H1 (cell line): ENCODE results near the gene OR4X2. TPM values are rescaled to one million over a fixed set of nuclear protein-coding genes. Genes with fewer than 3 reads are reported as not detected.

ENCODE experiments used
- CTCF ChIA-PET: fragments of 300-600 bp; sonication (Branson Sonifier 250); formaldehyde crosslinking; loops from one replicate; lab custom pipeline; 2021; ENCODE audit not compliant: partially characterized antibody; lab: Charles Lee
- POLR2A ChIA-PET: fragments of 300-600 bp; sonication (Branson Sonifier 250); formaldehyde crosslinking; loops from one replicate; lab custom pipeline; 2021; ENCODE audit warnings: inconsistent platforms; ENCODE audit not compliant: partially characterized antibody; lab: Charles Lee
- DNase-seq, 2 experiments: peaks; one replicate each; pipeline versions ENCODE4 v3.0.0 to v3.0.0-alpha.2; 2010 to 2022; ENCODE audit warnings: low spot score in 2 of 2, low read depth in 1 of 2, mixed read lengths in 1 of 2
- FAIRE-seq: peaks from 2 replicates; lab custom pipeline; 2011; peaks lifted over from hg19 to GRCh38; lab: Jason Lieb, UNC
- H2AFZ ChIP-seq: 2 replicates; pipeline ENCODE4 v1.8.1; 2012; ENCODE audit warnings: low read length, inconsistent platforms
- H2AK5ac ChIP-seq: 2 replicates; pipeline ENCODE4 v1.6.1; 2013; ENCODE audit warnings: low read depth, low read length
- H2BK120ac ChIP-seq: replicated peaks from 2 replicates; pipeline ENCODE3; 2013; ENCODE audit warnings: low read depth, low read length, inconsistent platforms
- H2BK12ac ChIP-seq: 2 replicates; pipeline ENCODE4 v1.6.1; 2013; ENCODE audit warnings: low read depth, low read length
- H2BK15ac ChIP-seq: 2 replicates; pipeline ENCODE4 v1.6.1; 2013; ENCODE audit warnings: low read length
- H2BK20ac ChIP-seq: 2 replicates; pipeline ENCODE4 v1.6.1; 2013; ENCODE audit warnings: low read length
- H2BK5ac ChIP-seq: 2 replicates; pipeline ENCODE4 v1.6.1; 2013; ENCODE audit warnings: low read depth, low read length
- H3K14ac ChIP-seq: 2 replicates; pipeline ENCODE4 v1.6.1; 2013; ENCODE audit warnings: inconsistent platforms; ENCODE audit not compliant: insufficient read length
- H3K18ac ChIP-seq: 2 replicates; pipeline ENCODE4 v1.6.1; 2013; ENCODE audit warnings: low read length; ENCODE audit errors: extremely low read depth
- H3K23ac ChIP-seq: 2 replicates; pipeline ENCODE4 v1.6.1; 2013; ENCODE audit warnings: inconsistent platforms; ENCODE audit not compliant: insufficient read length
- H3K23me2 ChIP-seq: 2 replicates; pipeline ENCODE4 v1.6.1; 2013; ENCODE audit warnings: low read depth, low read length
- H3K27ac ChIP-seq: 2 replicates; pipeline ENCODE4 v1.6.1; 2011; ENCODE audit warnings: low read depth, low read length, inconsistent platforms
- H3K27me3 ChIP-seq, 4 experiments: replicated peaks in 1 of 4; 1 replicate in 1 of 4; 2 replicates in 3 of 4; pipeline versions ENCODE4 v1.6.1 to v1.8.1; 2011 to 2013; ENCODE audit warnings: low read length in 3 of 4, mild to moderate bottlenecking in 3 of 4, inconsistent platforms in 2 of 4, mixed read lengths in 2 of 4, moderate library complexity in 1 of 4; ENCODE audit not compliant: control insufficient read depth in 3 of 4, insufficient read depth in 3 of 4; ENCODE audit errors: extremely low read depth in 1 of 4
- H3K36me3 ChIP-seq, 4 experiments: 2 replicates each; pipeline versions ENCODE4 v1.6.1 to v1.8.1; 2011 to 2013; ENCODE audit warnings: mild to moderate bottlenecking in 4 of 4, low read length in 3 of 4, moderate library complexity in 2 of 4, control low read depth in 1 of 4, inconsistent platforms in 1 of 4; ENCODE audit not compliant: insufficient read depth in 4 of 4, control insufficient read depth in 2 of 4
- H3K4ac ChIP-seq: replicated peaks from 2 replicates; pipeline ENCODE3; 2013; ENCODE audit warnings: low read length, low read depth, mixed read lengths, inconsistent platforms; ENCODE audit not compliant: insufficient read length
- H3K4me1 ChIP-seq, 4 experiments: replicated peaks in 1 of 4; 1 replicate in 1 of 4; 2 replicates in 3 of 4; pipeline versions ENCODE4 v1.6.1 to v1.8.1; 2011 to 2013; ENCODE audit warnings: low read length in 3 of 4, inconsistent platforms in 2 of 4, mixed read lengths in 1 of 4; ENCODE audit not compliant: insufficient read depth in 4 of 4, control insufficient read depth in 3 of 4
- H3K4me2 ChIP-seq, 2 experiments: 2 replicates each; pipeline versions ENCODE4 v1.6.1 to v1.8.1; 2011 to 2013; ENCODE audit warnings: low read depth in 2 of 2, low read length in 2 of 2, control low read depth in 1 of 2, inconsistent platforms in 1 of 2, mild to moderate bottlenecking in 1 of 2; ENCODE audit not compliant: insufficient read depth in 1 of 2
- H3K4me3 ChIP-seq, 4 experiments: fragments of 200-600, 300-600 bp in 1 of 4; sonication (generic), shearing (Covaris generic), sonication (Bioruptor Twin) in 1 of 4; 2 replicates each; pipeline versions ENCODE4 v1.5.1 to v1.8.1; 2011 to 2016; ENCODE audit warnings: low read length in 4 of 4, low read depth in 3 of 4, control low read depth in 2 of 4, inconsistent platforms in 2 of 4, mild to moderate bottlenecking in 2 of 4, mixed read lengths in 1 of 4, moderate library complexity in 1 of 4; ENCODE audit not compliant: insufficient read depth in 2 of 4; ENCODE audit errors: extremely low read depth in 1 of 4
- H3K56ac ChIP-seq: replicated peaks from 2 replicates; pipeline ENCODE3; 2013; ENCODE audit warnings: low read depth, mild to moderate bottlenecking, mixed read lengths, low read length, inconsistent platforms; ENCODE audit not compliant: insufficient read length
- H3K79me1 ChIP-seq: 2 replicates; pipeline ENCODE4 v1.6.1; 2013; ENCODE audit warnings: low read depth, low read length, control low read depth
- H3K79me2 ChIP-seq, 2 experiments: 2 replicates each; pipeline versions ENCODE4 v1.6.1 to v1.8.1; 2012 to 2013; ENCODE audit warnings: low read length in 2 of 2, mild to moderate bottlenecking in 2 of 2, inconsistent platforms in 1 of 2; ENCODE audit not compliant: insufficient read depth in 2 of 2, control insufficient read depth in 1 of 2
- H3K9ac ChIP-seq, 4 experiments: replicated peaks in 1 of 4; 1 replicate in 1 of 4; 2 replicates in 3 of 4; pipeline versions ENCODE4 v1.6.1 to v1.8.1; 2011 to 2013; ENCODE audit warnings: low read depth in 3 of 4, low read length in 3 of 4, control low read depth in 2 of 4, mild to moderate bottlenecking in 2 of 4, moderate library complexity in 2 of 4, inconsistent platforms in 1 of 4; ENCODE audit errors: extremely low read depth in 1 of 4
- H3K9me3 ChIP-seq, 2 experiments: 2 replicates each; pipeline versions ENCODE4 v1.6.1 to v1.8.1; 2012 to 2013; ENCODE audit warnings: mild to moderate bottlenecking in 2 of 2, moderate library complexity in 2 of 2, control low read depth in 1 of 2, inconsistent platforms in 1 of 2, low read depth in 1 of 2, low read length in 1 of 2, mixed read lengths in 1 of 2; ENCODE audit not compliant: insufficient read depth in 2 of 2
- H4K20me1 ChIP-seq, 2 experiments: replicated peaks in 1 of 2; 2 replicates each; pipeline versions ENCODE3 to v1.8.1; 2011 to 2013; ENCODE audit warnings: inconsistent platforms in 2 of 2, low read length in 2 of 2, mild to moderate bottlenecking in 1 of 2; ENCODE audit not compliant: insufficient read depth in 2 of 2, control insufficient read depth in 1 of 2
- H4K5ac ChIP-seq: 2 replicates; pipeline ENCODE4 v1.6.1; 2013; ENCODE audit warnings: low read length, low read depth, mixed read lengths, inconsistent platforms; ENCODE audit not compliant: insufficient read length
- H4K8ac ChIP-seq: 2 replicates; pipeline ENCODE4 v1.8.0; 2013; ENCODE audit warnings: mild to moderate bottlenecking, moderate library complexity, low read length, inconsistent platforms; ENCODE audit not compliant: insufficient read depth; ENCODE audit errors: extremely low read depth
- H4K91ac ChIP-seq: replicated peaks from 2 replicates; pipeline ENCODE3; 2013; ENCODE audit warnings: low read length, mixed read lengths, inconsistent platforms; ENCODE audit not compliant: insufficient read length
- ASH2L ChIP-seq: fragments of 200-600, 300-600 bp; sonication (generic); IDR thresholded peaks from one replicate; pipeline ENCODE4 v1.7.1; 2017; ENCODE audit warnings: low read length
- BRCA1 ChIP-seq: IDR thresholded peaks from 2 replicates; pipeline ENCODE4 v1.6.1; 2012; ENCODE audit warnings: low read depth, low read length, improper control_type of control experiment
- CBX5 ChIP-seq: fragments of 300-800, 300-1000 bp; sonication (generic); IDR thresholded peaks from 2 replicates; pipeline ENCODE4 v1.7.1; 2016; ENCODE audit warnings: antibody characterized with exemption, low read length, low read depth
- CHD1 ChIP-seq: IDR thresholded peaks from 2 replicates; pipeline ENCODE4 v1.6.1; 2012; ENCODE audit warnings: low read depth, low read length, improper control_type of control experiment
- CTCF ChIP-seq, 3 experiments: IDR thresholded peaks; 1 replicate in 2 of 3; 2 replicates in 1 of 3; pipeline versions ENCODE4 v1.5.1 to v1.6.1; 2011; ENCODE audit warnings: low read length in 3 of 3, mild to moderate bottlenecking in 3 of 3, inconsistent platforms in 2 of 3, low read depth in 1 of 3, moderate library complexity in 1 of 3; ENCODE audit not compliant: insufficient read depth in 1 of 3; ENCODE audit errors: control extremely low read depth in 1 of 3
- KDM5A ChIP-seq: fragments of 200-600 bp; IDR thresholded peaks from 2 replicates; pipeline ENCODE4 v1.7.1; 2012; ENCODE audit warnings: mild to moderate bottlenecking, low read length, inconsistent platforms, mixed read lengths
- PHF8 ChIP-seq: fragments of 200-600 bp; sonication (generic); conservative IDR thresholded peaks from 2 replicates; pipeline ENCODE4 v1.7.1; 2012; ENCODE audit warnings: low read depth, mild to moderate bottlenecking, inconsistent platforms, low read length, moderate library complexity
- POLR2A ChIP-seq, 2 experiments: IDR thresholded peaks; 1 replicate in 1 of 2; 2 replicates in 1 of 2; pipeline ENCODE4 v1.6.1; 2011; ENCODE audit warnings: low read depth in 2 of 2, low read length in 2 of 2, mild to moderate bottlenecking in 2 of 2; ENCODE audit errors: control extremely low read depth in 1 of 2
- SIN3A ChIP-seq, 2 experiments: IDR thresholded peaks in 1 of 2; conservative IDR thresholded peaks in 1 of 2; 2 replicates each; pipeline ENCODE4 v1.6.1; 2011 to 2012; ENCODE audit warnings: low read length in 2 of 2, improper control_type of control experiment in 1 of 2, low read depth in 1 of 2, mild to moderate bottlenecking in 1 of 2
- SRF ChIP-seq: IDR thresholded peaks from 2 replicates; pipeline ENCODE4 v1.6.1; 2011; ENCODE audit warnings: mild to moderate bottlenecking, low read depth, low read length, moderate library complexity
- SUZ12 ChIP-seq: fragments of 200-600 bp; sonication (generic); IDR thresholded peaks from 2 replicates; pipeline ENCODE4 v1.6.1; 2012; ENCODE audit warnings: mild to moderate bottlenecking, inconsistent platforms, low read length, moderate library complexity, mixed read lengths
- TCF12 ChIP-seq: IDR thresholded peaks from 2 replicates; pipeline ENCODE4 v1.6.1; 2011; ENCODE audit warnings: low read depth, mild to moderate bottlenecking, low read length
- TEAD4 ChIP-seq: IDR thresholded peaks from 2 replicates; pipeline ENCODE4 v1.6.1; 2012; ENCODE audit warnings: low read depth, low read length, inconsistent platforms, mixed read lengths
- WGBS, 2 experiments: shearing (Covaris generic) in 1 of 2; methylation state at CpG; one replicate each; pipeline versions ENCODE4 v1.1.6 to v1.1.7; 2013 to 2015; ENCODE audit warnings: low lambda C conversion rate in 2 of 2, mixed read lengths in 2 of 2, inconsistent platforms in 1 of 2, low coverage in 1 of 2, missing lambda C conversion rate in 1 of 2; ENCODE audit not compliant: insufficient replicate concordance in 2 of 2, insufficient coverage in 1 of 2, insufficient read length in 1 of 2; ENCODE audit errors: extremely low coverage in 1 of 2, missing lambda C conversion rate in 1 of 2; 5-methylcytosine and 5-hydroxymethylcytosine counted together
- polyA plus RNA-seq, 7 experiments: library from polyadenylated mRNA; depleted of rRNA in 3 of 7; stranded (reverse) in 5 of 7; unstranded in 2 of 7; fragments of >200 nt in 5 of 7; fragments of 200-250 nt in 2 of 7; gene quantifications; 1 replicate in 5 of 7; 2 replicates in 1 of 7; 4 replicates in 1 of 7; pipeline versions ENCODE4 v1.2.1 to v1.2.3, GENCODE V29; 2011 to 2013; ENCODE audit warnings: missing spikeins in 2 of 7, mixed read lengths in 2 of 7
- total RNA-seq: library from RNA; stranded (reverse); fragmentation: NEBNext Ultra II Directional; extraction: Animal tissue kit (Norgen Biotek cat#: 25700); gene quantifications from 2 replicates; pipeline ENCODE4 v1.2.1, GENCODE V29; 2021

OR4X2 gene
- total and polyA plus RNA-seq, 2 of the 8 experiments (the other 6 are each of a cell fraction or from before 2014, with no cell fraction given): not detected

DNA sequence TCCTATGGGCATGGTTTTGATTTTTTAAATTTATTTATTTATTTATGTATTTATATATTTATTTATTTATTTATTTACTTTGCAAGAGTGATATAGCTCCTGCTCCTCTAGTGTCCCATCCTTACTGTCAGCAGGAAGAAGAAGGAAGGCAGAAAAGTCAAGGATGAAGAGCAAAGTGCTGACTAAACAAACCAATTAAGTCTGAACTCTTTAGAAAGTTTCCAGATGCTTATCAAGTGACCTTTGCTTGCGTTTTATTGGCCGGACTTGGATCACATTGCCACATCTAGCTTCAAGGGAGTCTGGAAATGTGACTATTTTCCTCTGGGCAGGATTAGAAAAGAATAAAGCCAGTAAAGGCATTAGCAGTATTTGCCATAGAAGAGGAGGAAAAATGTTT, 37.0 kb upstream of the OR4X2 start:
- Histone ChIP-seq H4K91ac (no peak overlapping the region), H3K14ac (no peak overlapping the region), H3K18ac (no peak overlapping the region), H3K4me1 (no peaks in the 10 kb centered on the region), H2AK5ac (no peak overlapping the region), H3K56ac (no peak overlapping the region), H4K8ac (no peak overlapping the region), H2BK5ac (no peak overlapping the region), H2BK12ac (no peak overlapping the region), H3K27me3 (no peaks in the 10 kb centered on the region), H3K27ac (no peak overlapping the region), H2BK120ac (no peak overlapping the region), H3K4me3 (no peak overlapping the region), H3K23me2 (no peaks in the 10 kb centered on the region), H4K5ac (no peak overlapping the region), H3K23ac (no peak overlapping the region), H3K9ac (no peak overlapping the region), H2BK20ac (no peak overlapping the region), H3K9me3 (peaks cover 51 to 53% of the 10 kb centered on the region in 2 experiments), H4K20me1 (no peaks in the 10 kb centered on the region), H2AFZ (no peak overlapping the region), H3K36me3 (no peaks in the 10 kb centered on the region), H3K79me2 (no peaks in the 10 kb centered on the region), H3K4me2 (no peak overlapping the region), H2BK15ac (no peak overlapping the region), H3K79me1 (no peaks in the 10 kb centered on the region), H3K4ac (no peak overlapping the region)
- FAIRE-seq (no peak), DNase-seq (no peak)
- CTCF ChIA-PET: interaction anchor here (1.2 kb wide), 1 partner anchor 9 kb away, joined by 4 read pairs; no protein-coding TSS in a partner anchor
- POLR2A ChIA-PET: no interaction called here
- WGBS, 2 experiments: 73% methylated on average over 2 of the region's 2 CpGs; no CpG with 5 or more reads in 1 of the 2 experiments
- no peak for TF ChIP-seq POLR2A (IDR thresholded peaks at IDR 0.05; ENCODE audit: control extremely low read depth in 1 of 2, low read depth in 2 of 2, low read length in 2 of 2)
- no peak for TF ChIP-seq ASH2L
- TF ChIP-seq CTCF (IDR thresholded peaks at IDR 0.05; ENCODE audit: control extremely low read depth in 1 of 3, insufficient read depth in 1 of 3, low read depth in 1 of 3, low read length in 3 of 3): no peak
- TF ChIP-seq TEAD4: no peak
- no peak for TF ChIP-seq SRF
- no peak for TF ChIP-seq CHD1
- no peak for TF ChIP-seq CBX5
- TF ChIP-seq PHF8: no peak
- no peak for TF ChIP-seq SIN3A (conservative IDR thresholded peaks at IDR 0.05 in 1 of 2, IDR thresholded peaks at IDR 0.05 in 1 of 2; ENCODE audit: low read depth in 1 of 2, low read length in 2 of 2)
- no peak for TF ChIP-seq TCF12
- TF ChIP-seq SUZ12: no peak
- TF ChIP-seq KDM5A: no peak
- no peak for TF ChIP-seq BRCA1
